CD4-positive, alpha-beta memory T cell (primary cell): Measurements from ENCODE around the gene ADH6. TPM values are rescaled to one million over a fixed set of nuclear protein-coding genes. Genes with fewer than 3 reads are reported as not detected.
"Not testable (repeated sequence)": the region's sequence is repeated elsewhere in the genome, so short reads cannot be mapped to it uniquely, and the experiment has no call there.

ENCODE experiments used
- CTCF ChIA-PET: fragments of 350-600 bp; sonication (Branson Sonifier 250); formaldehyde crosslinking; loops from one replicate; lab custom pipeline; 2021; ENCODE audit warnings: inconsistent platforms; ENCODE audit not compliant: partially characterized antibody; lab: Charles Lee
- POLR2A ChIA-PET: fragments of 350-600 bp; sonication (Branson Sonifier 250); formaldehyde crosslinking; loops from one replicate; lab custom pipeline; 2021; ENCODE audit not compliant: partially characterized antibody; lab: Charles Lee
- DNase-seq, 5 donors: peaks; one replicate each; pipeline versions ENCODE4 v3.0.0 to v3.0.0-alpha.2; 2020 to 2022; ENCODE audit warnings: mixed read lengths in 1 of 5
- H3K27ac ChIP-seq: one replicate; pipeline ENCODE4 v1.7.0; 2013; ENCODE audit warnings: low read depth, low read length
- H3K27me3 ChIP-seq: 2 replicates; pipeline ENCODE4 v1.7.0; 2013; ENCODE audit warnings: mild to moderate bottlenecking, low read length, moderate library complexity; ENCODE audit not compliant: insufficient read depth
- H3K36me3 ChIP-seq: 2 replicates; pipeline ENCODE4 v1.7.0; 2013; ENCODE audit warnings: mild to moderate bottlenecking, low read length, moderate library complexity; ENCODE audit not compliant: insufficient read depth
- H3K4me1 ChIP-seq: 2 replicates; pipeline ENCODE4 v1.7.0; 2013; ENCODE audit warnings: mild to moderate bottlenecking, low read length, moderate library complexity; ENCODE audit not compliant: insufficient read depth
- H3K4me3 ChIP-seq, 2 donors: one replicate each; pipeline ENCODE4 v1.7.0; 2013; ENCODE audit warnings: low read length in 2 of 2, mild to moderate bottlenecking in 1 of 2
- H3K9me3 ChIP-seq, 2 donors: one replicate each; pipeline ENCODE4 v1.7.0; 2013; ENCODE audit warnings: low read length in 2 of 2, control low read depth in 1 of 2; ENCODE audit not compliant: control insufficient read depth in 1 of 2
- H3K27ac Mint-ChIP-seq, 7 donors: one replicate each; pipeline ENCODE4 v1.8.0; 2020 to 2021; ENCODE audit warnings: mixed read lengths in 7 of 7, mild to moderate bottlenecking in 6 of 7, inconsistent platforms in 3 of 7, moderate library complexity in 3 of 7
- H3K27me3 Mint-ChIP-seq, 2 donors: one replicate each; pipeline ENCODE4 v1.8.0; 2020 to 2021; ENCODE audit warnings: mixed read lengths in 2 of 2
- H3K36me3 Mint-ChIP-seq, 2 donors: one replicate each; pipeline ENCODE4 v1.8.0; 2020 to 2021; ENCODE audit warnings: mixed read lengths in 2 of 2, inconsistent platforms in 1 of 2, mild to moderate bottlenecking in 1 of 2
- H3K4me1 Mint-ChIP-seq, 4 donors: one replicate each; pipeline ENCODE4 v1.8.0; 2020 to 2021; ENCODE audit warnings: mixed read lengths in 4 of 4, mild to moderate bottlenecking in 1 of 4
- H3K4me3 Mint-ChIP-seq, 8 donors: one replicate each; pipeline ENCODE4 v1.8.0; 2020 to 2021; ENCODE audit warnings: mixed read lengths in 8 of 8, mild to moderate bottlenecking in 7 of 8, moderate library complexity in 6 of 8, inconsistent platforms in 3 of 8
- H3K9me3 Mint-ChIP-seq, 8 donors: one replicate each; pipeline ENCODE4 v1.8.0; 2020 to 2021; ENCODE audit warnings: mixed read lengths in 8 of 8, mild to moderate bottlenecking in 5 of 8, inconsistent platforms in 3 of 8, moderate library complexity in 1 of 8
- intact Hi-C: fragments of 100-400 bp; cut with micrococcal nuclease; formaldehyde crosslinking; loops from one replicate; pipeline ENCODE4 v1.15.1; 2023
- polyA plus RNA-seq, 2 donors: library from polyadenylated mRNA; unstranded; fragments of 300-500 nt; fragmentation: Illumina TruSeq; gene quantifications; one replicate each; pipeline ENCODE4 v1.2.3, GENCODE V29; 2021
- total RNA-seq, 2 experiments: library from RNA; stranded (reverse); gene quantifications; one replicate each; pipeline ENCODE4 v1.2.3, GENCODE V29; 2021

ADH6 gene
- total and polyA plus RNA-seq, 4 experiments from 2014 or later = not detected

DNA sequence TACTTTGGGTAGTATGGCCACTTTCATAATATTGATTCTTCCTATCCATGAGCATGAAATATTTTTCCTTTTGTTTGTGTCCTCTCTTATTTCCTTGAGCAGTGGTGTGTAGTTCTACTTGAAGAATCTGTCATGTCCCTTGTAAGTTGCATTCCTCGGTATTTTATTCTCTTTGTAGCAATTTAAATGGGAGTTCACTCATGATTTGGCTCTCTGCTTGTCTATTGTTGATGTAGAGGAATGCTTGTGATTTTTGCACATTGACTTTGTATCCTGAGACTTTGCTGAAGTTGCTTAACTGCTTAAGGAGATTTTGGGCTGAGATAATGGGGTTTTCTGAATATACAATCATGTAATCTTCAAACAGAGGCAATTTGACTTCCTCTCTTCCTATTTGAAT lies 9.7 kb upstream of the ADH6 start:
- peaks cover 0 to 47% (median 20%) of the 10 kb centered on the region in 8 donors for H3K9me3 Mint-ChIP-seq
- H3K9me3 ChIP-seq, DNase-seq, H3K36me3 Mint-ChIP-seq, intact Hi-C loops, H3K27ac Mint-ChIP-seq, H3K4me3 ChIP-seq, POLR2A ChIA-PET, H3K27me3 Mint-ChIP-seq, H3K4me1 Mint-ChIP-seq, H3K4me3 Mint-ChIP-seq, H3K27ac ChIP-seq, H3K4me1 ChIP-seq, H3K27me3 ChIP-seq, H3K36me3 ChIP-seq: not testable (repeated sequence)
- CTCF ChIA-PET = interaction anchor here (1.1 kb wide), 1 partner anchor 9 kb away, joined by 3 read pairs; the partner anchor contains the start of gene ADH6

DNA sequence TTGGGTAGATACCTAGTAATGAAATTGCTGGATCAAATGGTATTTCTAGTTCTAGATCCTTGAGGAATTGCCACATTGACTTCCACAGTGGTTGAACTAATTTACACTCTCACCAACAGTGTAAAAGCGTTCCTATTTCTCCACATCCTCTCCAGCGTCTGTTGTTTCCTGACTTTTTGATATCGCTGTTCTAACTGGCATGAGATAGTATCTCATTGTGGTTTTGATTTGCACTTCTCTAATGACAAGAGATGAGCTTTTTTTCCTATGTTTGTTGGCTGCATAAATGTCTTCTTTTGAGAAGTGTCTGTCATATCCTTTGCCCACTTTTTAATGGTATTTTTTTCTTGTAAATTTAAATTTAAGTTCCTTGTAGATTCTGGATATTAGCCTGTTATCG lies 8.6 kb upstream of the ADH6 start:
- H3K9me3 Mint-ChIP-seq = peaks cover 0 to 47% (median 20%) of the 10 kb centered on the region in 8 donors
- H3K4me1 ChIP-seq, intact Hi-C loops, H3K4me1 Mint-ChIP-seq, DNase-seq, CTCF ChIA-PET, H3K27ac ChIP-seq, H3K27me3 Mint-ChIP-seq, H3K4me3 ChIP-seq, H3K9me3 ChIP-seq, H3K36me3 ChIP-seq, H3K36me3 Mint-ChIP-seq, POLR2A ChIA-PET, H3K27ac Mint-ChIP-seq, H3K4me3 Mint-ChIP-seq, H3K27me3 ChIP-seq: not testable (repeated sequence)

DNA sequence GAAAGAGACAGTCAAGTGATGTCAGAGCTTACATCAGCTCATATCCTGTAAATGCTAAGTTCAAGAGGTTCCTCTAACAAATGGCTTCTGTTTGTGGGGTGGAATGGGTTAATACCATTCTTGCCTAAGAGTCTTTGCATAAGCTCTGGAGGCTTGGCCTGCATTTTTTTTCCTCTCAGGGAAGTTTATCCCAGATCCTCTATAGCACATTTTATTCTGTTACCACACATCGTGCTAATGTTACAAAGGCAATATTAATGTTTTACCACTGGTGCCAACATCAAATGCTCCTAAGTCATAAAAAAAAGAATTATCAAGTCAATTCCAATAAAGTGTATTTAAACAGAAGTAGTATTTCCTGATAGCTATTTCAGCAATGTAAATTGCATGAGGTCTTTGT lies 2.9 kb upstream of the ADH6 start:
- Histone ChIP-seq H3K4me3 (no peak overlapping the region), H3K27me3 (no peaks in the 10 kb centered on the region), H3K4me1 (no peaks in the 10 kb centered on the region), H3K36me3 (no peaks in the 10 kb centered on the region), H3K9me3 (no peaks in the 10 kb centered on the region), H3K27ac (no peak overlapping the region)
- no peak for DNase-seq
- Mint-ChIP-seq H3K4me1 (no peaks in the 10 kb centered on the region), H3K27me3 (peaks cover 0 to 3% of the 10 kb centered on the region in 2 donors), H3K9me3 (peaks cover 3 to 24% (median 8%) of the 10 kb centered on the region in 8 donors), H3K36me3 (no peaks in the 10 kb centered on the region), H3K4me3 (no peak overlapping the region), H3K27ac (no peak overlapping the region)
- ChIA-PET CTCF (no interaction called here), POLR2A (no interaction called here)
- intact Hi-C loops = no loop called here

- peaks cover 0 to 3% of the 10 kb centered on the region in 2 donors for H3K27me3 Mint-ChIP-seq
- H3K9me3 ChIP-seq = no peaks in the 10 kb centered on the region
- ChIA-PET POLR2A (no interaction called here), CTCF (interaction anchor here (1.0 to 1.4 kb wide), 3 partner anchors 9 to 10 kb away, joined by 3 read pairs; no protein-coding TSS in a partner anchor)
- no peak overlapping the region for H3K27ac Mint-ChIP-seq
- no peak overlapping the region for H3K4me3 ChIP-seq
- H3K27ac ChIP-seq = no peak overlapping the region
- H3K36me3 Mint-ChIP-seq = no peaks in the 10 kb centered on the region
- no peaks in the 10 kb centered on the region for H3K4me1 ChIP-seq
- no peak overlapping the region for H3K4me3 Mint-ChIP-seq
- H3K36me3 ChIP-seq = no peaks in the 10 kb centered on the region
- H3K27me3 ChIP-seq = no peaks in the 10 kb centered on the region
- intact Hi-C loops = no loop called here
- peaks cover 0 to 14% (median 5%) of the 10 kb centered on the region in 8 donors for H3K9me3 Mint-ChIP-seq
- no peaks in the 10 kb centered on the region for H3K4me1 Mint-ChIP-seq
- DNase-seq = no peak
Observed at GRCh38 chr4:99219479-99219878, 433 bp upstream of the ADH6 start.

DNA sequence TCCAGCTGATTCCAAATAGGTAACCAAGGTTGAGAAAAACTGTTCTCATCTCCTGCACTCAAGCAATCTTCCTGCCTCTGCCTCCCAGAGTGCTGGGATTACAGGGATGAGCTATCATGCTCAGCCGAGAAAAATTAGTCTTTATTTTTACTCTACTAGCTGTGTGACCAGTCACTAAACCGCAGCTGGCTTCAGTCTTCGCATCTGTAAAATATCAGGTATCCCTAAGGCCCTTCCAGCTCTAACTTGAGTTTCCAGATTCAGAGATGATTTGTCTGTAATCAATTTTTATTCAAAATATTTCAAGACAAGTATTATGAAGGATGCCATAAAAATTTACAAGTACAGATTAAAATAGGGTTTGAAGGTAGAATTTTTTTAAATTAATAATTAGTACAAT lies 3.5 kb downstream of the ADH6 start:
- intact Hi-C loops = no loop called here
- H3K27me3 ChIP-seq = no peaks in the 10 kb centered on the region
- DNase-seq = no peak
- Mint-ChIP-seq H3K27me3 (peaks cover 0 to 3% of the 10 kb centered on the region in 2 donors), H3K9me3 (peaks cover 0 to 11% (median 5%) of the 10 kb centered on the region in 8 donors), H3K4me1 (no peaks in the 10 kb centered on the region), H3K36me3 (no peaks in the 10 kb centered on the region), H3K27ac (no peak overlapping the region), H3K4me3 (no peak overlapping the region)
- no peaks in the 10 kb centered on the region for H3K4me1 ChIP-seq
- H3K36me3 ChIP-seq = no peaks in the 10 kb centered on the region
- H3K9me3 ChIP-seq = no peaks in the 10 kb centered on the region
- CTCF ChIA-PET = no interaction called here
- no peak overlapping the region for H3K4me3 ChIP-seq
- no peak overlapping the region for H3K27ac ChIP-seq
- POLR2A ChIA-PET = no interaction called here

DNA sequence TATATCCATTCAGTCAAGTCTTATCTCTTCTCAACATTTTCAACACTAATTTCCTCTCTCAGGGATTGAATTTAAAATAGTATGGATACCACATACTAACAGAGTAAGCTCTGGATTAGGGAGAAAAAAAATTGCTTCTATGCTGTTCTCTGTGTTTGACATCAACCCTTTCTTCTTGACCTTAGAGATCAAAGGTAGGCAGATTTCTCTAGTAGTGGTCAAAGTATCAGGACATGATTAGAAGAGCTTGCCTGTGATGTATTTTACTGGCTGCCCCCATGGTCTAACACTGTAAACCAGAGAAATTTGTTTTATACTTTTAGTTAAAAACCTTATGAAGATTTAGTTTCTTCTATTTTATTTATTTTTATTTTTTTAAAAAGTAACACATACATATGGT lies 8.3 kb downstream of the ADH6 start:
- ChIA-PET CTCF (interaction anchor here (0.6 to 0.8 kb wide), 2 partner anchors 9 to 93 kb away, joined by 3 read pairs; no protein-coding TSS in a partner anchor), POLR2A (no interaction called here)
- no peaks in the 10 kb centered on the region for H3K27me3 Mint-ChIP-seq
- no peak overlapping the region for H3K27ac ChIP-seq
- H3K4me1 Mint-ChIP-seq = no peaks in the 10 kb centered on the region
- no peaks in the 10 kb centered on the region for H3K9me3 ChIP-seq
- H3K9me3 Mint-ChIP-seq = no peaks in the 10 kb centered on the region
- H3K36me3 ChIP-seq = no peaks in the 10 kb centered on the region
- H3K4me3 ChIP-seq = no peak overlapping the region
- DNase-seq = no peak
- H3K4me1 ChIP-seq = no peaks in the 10 kb centered on the region
- H3K36me3 Mint-ChIP-seq = no peaks in the 10 kb centered on the region
- H3K27me3 ChIP-seq = no peaks in the 10 kb centered on the region
- H3K27ac Mint-ChIP-seq = no peak overlapping the region
- no peak overlapping the region for H3K4me3 Mint-ChIP-seq
- intact Hi-C loops = no loop called here

DNA sequence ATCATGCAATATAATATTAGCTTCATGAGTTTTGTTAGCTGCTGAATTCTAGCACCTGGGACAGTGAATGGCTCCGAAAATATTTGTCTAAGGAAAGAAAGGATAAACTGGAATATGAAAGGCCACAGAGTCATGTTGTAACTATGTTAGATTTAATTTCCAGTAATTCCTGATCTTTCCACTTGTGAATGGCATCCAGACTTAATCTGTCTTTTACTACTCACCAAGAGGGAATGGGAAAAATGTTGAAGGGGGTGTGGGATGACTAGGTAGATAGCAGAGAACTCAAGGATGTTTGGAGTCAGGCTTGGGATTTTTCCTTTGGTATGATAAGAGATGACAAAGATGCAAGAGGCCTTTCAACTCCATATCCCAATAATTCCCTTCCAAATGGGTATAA lies 9.4 kb downstream of the ADH6 start:
- no peaks in the 10 kb centered on the region for H3K4me1 ChIP-seq
- no peaks in the 10 kb centered on the region for H3K4me1 Mint-ChIP-seq
- no peak overlapping the region for H3K27ac ChIP-seq
- intact Hi-C loops = no loop called here
- H3K9me3 Mint-ChIP-seq = no peaks in the 10 kb centered on the region
- H3K27me3 Mint-ChIP-seq = no peaks in the 10 kb centered on the region
- no peak for DNase-seq
- H3K27ac Mint-ChIP-seq = no peak overlapping the region
- no peaks in the 10 kb centered on the region for H3K9me3 ChIP-seq
- H3K4me3 Mint-ChIP-seq = no peak overlapping the region
- CTCF ChIA-PET = interaction anchor here (1.0 kb wide), 1 partner anchor 9 kb away, joined by 3 read pairs; the partner anchor contains the start of gene ADH6
- H3K27me3 ChIP-seq = no peaks in the 10 kb centered on the region
- H3K4me3 ChIP-seq = no peak overlapping the region
- POLR2A ChIA-PET = no interaction called here
- no peaks in the 10 kb centered on the region for H3K36me3 Mint-ChIP-seq
- H3K36me3 ChIP-seq = no peaks in the 10 kb centered on the region

GRCh38 chr4:99208719-99209075 lies 10.3 kb downstream of the ADH6 start:
- no peak overlapping the region for H3K4me3 ChIP-seq
- ChIA-PET POLR2A (no interaction called here), CTCF (no interaction called here)
- no peaks in the 10 kb centered on the region for H3K4me1 ChIP-seq
- no peaks in the 10 kb centered on the region for H3K36me3 Mint-ChIP-seq
- H3K4me1 Mint-ChIP-seq = no peaks in the 10 kb centered on the region
- no peaks in the 10 kb centered on the region for H3K9me3 ChIP-seq
- H3K36me3 ChIP-seq = no peaks in the 10 kb centered on the region
- DNase-seq = no peak
- no peaks in the 10 kb centered on the region for H3K27me3 ChIP-seq
- H3K27me3 Mint-ChIP-seq = no peaks in the 10 kb centered on the region
- no peak overlapping the region for H3K27ac ChIP-seq
- H3K4me3 Mint-ChIP-seq = no peak overlapping the region
- intact Hi-C loops = no loop called here
- H3K27ac Mint-ChIP-seq = no peak overlapping the region
- no peaks in the 10 kb centered on the region for H3K9me3 Mint-ChIP-seq
